WERI-Rb-1 (cell line): ENCODE results near the gene KIAA0825.

Experiments used
- DNase-seq: peaks from one replicate; pipeline ENCODE4 v3.0.0-alpha.2; 2020
- H3K27ac ChIP-seq: fragments of 250-450 bp; sonication (Bioruptor Pico); 2 replicates; pipeline ENCODE4 v1.5.1; 2020; ENCODE audit warnings: mild to moderate bottlenecking, moderate library complexity
- H3K27me3 ChIP-seq: fragments of 250-450 bp; sonication (Bioruptor Pico); 2 replicates; pipeline ENCODE4 v1.5.1; 2021; ENCODE audit warnings: mild to moderate bottlenecking, low read depth, moderate library complexity; ENCODE audit not compliant: insufficient read depth, severe bottlenecking
- H3K36me3 ChIP-seq: fragments of 250-450 bp; sonication (Bioruptor Pico); 2 replicates; pipeline ENCODE4 v1.5.1; 2020; ENCODE audit warnings: mild to moderate bottlenecking, moderate library complexity
- H3K4me3 ChIP-seq: 2 replicates; pipeline ENCODE4 v1.5.1; 2011; ENCODE audit warnings: low read depth, mild to moderate bottlenecking, control low read depth, low read length
- H3K9me3 ChIP-seq: fragments of 250-450 bp; sonication (Bioruptor Pico); 2 replicates; pipeline ENCODE4 v1.5.1; 2021; ENCODE audit warnings: mild to moderate bottlenecking, moderate library complexity; ENCODE audit not compliant: severe bottlenecking
- TF ChIP-seq, protein P1 (sequence below): IDR thresholded peaks from 2 replicates; pipeline ENCODE4 v1.5.1; 2011; ENCODE audit warnings: low read depth, mild to moderate bottlenecking, control low read depth, inconsistent platforms, low read length

Gene KIAA0825

DNA sequence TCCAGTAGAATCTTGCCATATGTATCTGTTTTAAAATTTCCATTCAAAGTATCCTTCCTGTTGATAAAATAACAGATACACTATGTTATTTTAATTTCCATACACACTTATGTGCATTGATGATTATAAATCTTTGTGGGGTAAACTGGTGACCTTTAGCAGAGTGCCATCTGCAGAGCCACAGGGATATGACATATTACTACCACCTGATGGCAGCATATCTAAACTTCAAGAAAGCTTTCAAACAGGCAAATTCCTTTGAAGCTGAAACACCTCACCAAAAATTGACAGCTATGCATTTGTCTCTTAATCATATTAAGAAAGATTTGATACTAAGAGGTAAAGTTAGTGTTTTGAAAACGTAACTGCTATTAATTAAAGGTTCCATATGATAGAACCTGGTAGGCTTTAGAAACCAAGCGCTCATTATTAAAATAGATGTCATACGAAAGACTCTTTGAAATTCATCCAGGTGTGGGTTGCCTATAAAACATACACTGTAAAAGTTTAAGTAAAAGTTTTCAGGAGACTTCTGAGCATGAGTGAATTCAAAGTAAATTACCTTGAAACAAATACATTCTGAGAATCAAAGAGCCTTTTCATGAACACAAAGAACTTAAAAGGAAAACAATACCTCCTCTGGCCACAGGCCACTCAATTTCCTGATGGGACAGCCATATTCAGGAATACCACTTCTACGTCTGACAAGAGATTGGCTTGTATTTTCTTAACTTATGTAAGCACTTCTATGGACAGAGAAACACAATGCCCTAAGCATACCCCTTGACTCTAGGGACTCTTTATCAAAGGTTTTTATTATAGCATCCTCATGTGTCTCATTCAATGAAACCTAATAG, 93.3 kb downstream of the KIAA0825 start:
- DNase-seq, result peak; percentile 33
- TF ChIP-seq, protein P1, sequence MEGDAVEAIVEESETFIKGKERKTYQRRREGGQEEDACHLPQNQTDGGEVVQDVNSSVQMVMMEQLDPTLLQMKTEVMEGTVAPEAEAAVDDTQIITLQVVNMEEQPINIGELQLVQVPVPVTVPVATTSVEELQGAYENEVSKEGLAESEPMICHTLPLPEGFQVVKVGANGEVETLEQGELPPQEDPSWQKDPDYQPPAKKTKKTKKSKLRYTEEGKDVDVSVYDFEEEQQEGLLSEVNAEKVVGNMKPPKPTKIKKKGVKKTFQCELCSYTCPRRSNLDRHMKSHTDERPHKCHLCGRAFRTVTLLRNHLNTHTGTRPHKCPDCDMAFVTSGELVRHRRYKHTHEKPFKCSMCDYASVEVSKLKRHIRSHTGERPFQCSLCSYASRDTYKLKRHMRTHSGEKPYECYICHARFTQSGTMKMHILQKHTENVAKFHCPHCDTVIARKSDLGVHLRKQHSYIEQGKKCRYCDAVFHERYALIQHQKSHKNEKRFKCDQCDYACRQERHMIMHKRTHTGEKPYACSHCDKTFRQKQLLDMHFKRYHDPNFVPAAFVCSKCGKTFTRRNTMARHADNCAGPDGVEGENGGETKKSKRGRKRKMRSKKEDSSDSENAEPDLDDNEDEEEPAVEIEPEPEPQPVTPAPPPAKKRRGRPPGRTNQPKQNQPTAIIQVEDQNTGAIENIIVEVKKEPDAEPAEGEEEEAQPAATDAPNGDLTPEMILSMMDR, result peak; percentile 48; the same call in 1 of the 2 replicates
- Histone ChIP-seq H3K27ac (no peak overlapping the region), H3K27me3 (no peaks in the 10 kb centered on the region), H3K4me3 (no peak overlapping the region), H3K9me3 (no peaks in the 10 kb centered on the region), H3K36me3 (no peaks in the 10 kb centered on the region)

DNA sequence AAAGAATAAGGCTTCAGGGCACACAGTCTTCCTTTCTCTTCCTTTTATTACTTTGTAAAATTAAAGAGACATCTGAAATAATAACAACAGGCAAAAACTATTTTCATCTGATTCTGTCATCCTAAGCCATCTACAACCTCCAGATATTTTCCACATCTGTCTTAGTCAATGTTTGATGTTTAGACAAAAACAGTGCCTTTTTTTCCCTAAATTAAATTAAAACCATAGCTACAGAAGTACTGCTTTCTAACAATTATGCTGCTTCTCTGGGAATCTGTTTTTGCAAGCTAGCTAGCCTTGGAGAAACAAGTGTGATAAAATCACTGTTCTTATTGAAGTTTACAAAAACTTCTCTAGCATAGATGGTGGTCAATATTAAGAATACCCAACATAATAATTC, 95.4 kb downstream of the KIAA0825 start:
- no peak overlapping the region for H3K4me3 ChIP-seq
- no peak for DNase-seq
- no peaks in the 10 kb centered on the region for H3K9me3 ChIP-seq
- H3K27me3 ChIP-seq, result no peaks in the 10 kb centered on the region
- H3K36me3 ChIP-seq, result no peaks in the 10 kb centered on the region
- no peak overlapping the region for H3K27ac ChIP-seq
- TF ChIP-seq, protein P1, result no peak

DNA sequence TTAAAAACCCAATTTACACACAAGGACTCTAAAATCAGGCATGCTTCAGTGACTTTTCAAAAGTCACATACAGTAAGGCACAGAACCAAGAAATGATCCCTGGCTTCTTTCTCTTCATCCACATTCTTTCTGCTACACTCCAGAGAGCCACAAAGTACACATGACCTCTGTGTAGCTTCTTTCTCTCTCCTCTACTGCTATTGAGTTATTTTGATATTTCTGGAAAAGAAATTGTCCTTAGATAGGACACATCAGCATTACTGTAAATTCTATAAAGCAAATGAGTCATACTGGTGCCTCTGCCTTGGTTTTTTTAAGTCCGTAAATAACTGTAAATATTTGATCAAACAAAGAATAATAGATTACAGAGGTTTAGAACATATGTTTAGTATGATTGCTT, 96.3 kb downstream of the KIAA0825 start:
- Histone ChIP-seq H3K4me3 (no peak overlapping the region), H3K27me3 (no peaks in the 10 kb centered on the region), H3K36me3 (no peaks in the 10 kb centered on the region), H3K9me3 (no peaks in the 10 kb centered on the region), H3K27ac (no peak overlapping the region; the same call in 1 of the 2 replicates)
- no peak for DNase-seq
- TF ChIP-seq, protein P1, result no peak

DNA sequence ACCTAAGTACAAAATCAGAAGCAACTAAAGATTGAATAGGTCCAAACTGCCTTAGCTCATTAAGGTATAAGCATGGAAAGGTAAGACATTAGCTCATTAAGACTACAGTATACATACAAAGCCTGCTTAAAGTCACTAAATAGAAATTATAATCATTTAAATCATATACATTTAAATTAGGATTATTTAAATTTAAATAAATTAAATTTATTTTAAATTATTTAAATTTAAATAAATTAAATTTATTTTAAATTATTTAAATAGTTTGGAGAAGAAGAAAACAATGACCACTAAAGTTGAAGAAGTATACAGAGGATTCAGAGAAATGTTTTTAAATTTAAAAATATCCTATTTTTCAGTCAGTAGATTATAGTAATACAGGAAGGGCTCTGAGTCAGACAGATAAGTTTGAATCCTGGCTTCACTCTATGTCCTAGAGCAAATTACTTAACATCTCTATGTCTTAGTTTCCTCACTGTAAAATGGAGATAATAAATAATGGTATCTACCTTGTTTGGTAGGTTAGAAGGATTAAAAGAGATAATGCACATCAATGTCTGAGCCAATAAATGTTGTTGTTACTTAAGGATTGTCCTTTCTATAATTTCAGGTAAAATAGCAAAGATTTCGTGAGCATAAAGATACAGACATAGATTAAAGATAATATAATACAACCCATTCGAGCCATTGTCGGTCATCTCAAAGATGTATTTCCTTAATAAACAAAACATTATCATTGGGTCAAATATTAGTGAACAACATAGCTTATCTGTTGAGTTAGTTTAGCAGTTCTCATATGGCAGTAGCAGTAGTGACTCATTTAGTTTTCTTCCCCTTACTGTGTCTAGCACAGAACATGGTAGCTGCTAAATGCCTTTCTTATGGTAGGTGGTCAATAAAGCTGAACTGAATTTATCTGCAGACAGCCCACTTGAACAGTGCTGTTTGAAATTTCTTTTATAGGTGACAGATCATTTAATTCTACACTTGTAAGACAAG, 100.6 kb downstream of the KIAA0825 start:
- Histone ChIP-seq H3K36me3 (no peaks in the 10 kb centered on the region), H3K4me3 (no peak overlapping the region), H3K9me3 (no peaks in the 10 kb centered on the region), H3K27ac (no peak overlapping the region), H3K27me3 (no peaks in the 10 kb centered on the region)
- TF ChIP-seq, protein P1, result no peak
- no peak for DNase-seq

DNA sequence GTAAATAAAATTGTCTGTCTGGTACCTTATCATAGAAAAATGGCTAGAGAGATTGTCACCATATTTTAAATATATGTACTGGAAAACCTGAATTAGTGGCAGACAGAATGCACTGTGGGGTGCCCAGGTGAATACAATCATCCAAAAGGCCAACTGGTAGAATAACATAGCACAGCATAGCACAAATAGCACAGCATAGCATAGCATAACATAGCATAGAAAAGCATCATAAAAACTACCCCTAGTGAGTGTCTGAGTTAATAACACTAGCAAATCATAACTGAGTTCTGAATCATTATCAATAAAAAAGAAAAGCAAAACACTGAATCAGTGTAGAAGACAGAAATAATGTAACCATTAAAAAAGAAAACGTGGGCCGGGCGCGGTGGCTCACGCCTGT, 102.3 kb downstream of the KIAA0825 start:
- DNase-seq, result no peak
- Histone ChIP-seq H3K27me3 (no peaks in the 10 kb centered on the region), H3K4me3 (no peak overlapping the region), H3K9me3 (peaks cover 2% of the 10 kb centered on the region), H3K27ac (no peak overlapping the region), H3K36me3 (no peaks in the 10 kb centered on the region)
- TF ChIP-seq, protein P1, result no peak
